Urothelium cell line (cell line): ENCODE results near the gene ZNF385B.
"Not testable (repeated sequence)": the region's sequence is repeated elsewhere in the genome, so short reads cannot be mapped to it uniquely, and the experiment has no call there.

ENCODE experiments used
- DNase-seq: peaks from one replicate; pipeline ENCODE4 v3.0.0; 2011; ENCODE audit warnings: low spot score, mixed read lengths
- FAIRE-seq: peaks from 2 replicates; lab custom pipeline; 2011; peaks lifted over from hg19 to GRCh38; lab: Jason Lieb, UNC

The ZNF385B gene

DNA sequence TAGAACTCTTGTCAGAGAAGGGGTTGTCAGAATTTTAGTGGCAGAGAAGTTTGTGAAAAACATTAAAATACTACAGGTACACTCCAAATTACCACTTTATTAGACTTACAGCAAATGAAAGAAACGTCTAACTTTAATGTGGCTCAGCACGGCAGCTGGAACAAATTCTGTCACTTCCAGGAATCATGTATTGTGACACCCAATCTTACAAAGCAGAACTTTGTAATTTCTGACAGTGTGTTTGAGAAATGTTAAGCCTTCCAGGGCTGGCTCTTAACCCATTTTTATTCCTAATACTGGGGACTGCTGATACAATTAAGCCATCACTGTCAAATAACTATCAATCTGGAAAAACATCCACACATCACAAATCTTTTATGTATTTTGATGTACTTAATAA is 216.4 kb downstream of the ZNF385B start:
- DNase-seq (no peak), FAIRE-seq (no peak)

DNA sequence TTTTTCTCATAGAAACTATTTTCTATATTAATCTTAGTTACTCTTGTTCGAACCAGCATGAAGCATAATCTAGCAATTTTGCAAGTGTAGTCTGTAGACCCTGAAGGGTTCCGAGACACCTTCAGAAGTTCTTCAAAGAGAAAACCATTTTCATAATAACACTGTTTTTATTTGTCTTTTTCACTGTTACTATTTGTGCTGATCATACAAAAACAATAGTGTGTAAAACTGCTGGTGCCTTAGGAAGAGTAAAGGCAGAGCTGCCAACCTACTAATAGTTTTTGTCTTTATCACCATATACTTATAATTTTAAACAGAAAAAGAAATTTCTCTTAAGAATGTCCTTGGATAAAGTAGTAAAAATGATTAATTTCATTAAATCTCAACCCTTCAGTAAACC is 218.9 kb downstream of the ZNF385B start:
- DNase-seq (no peak), FAIRE-seq (no peak)

DNA sequence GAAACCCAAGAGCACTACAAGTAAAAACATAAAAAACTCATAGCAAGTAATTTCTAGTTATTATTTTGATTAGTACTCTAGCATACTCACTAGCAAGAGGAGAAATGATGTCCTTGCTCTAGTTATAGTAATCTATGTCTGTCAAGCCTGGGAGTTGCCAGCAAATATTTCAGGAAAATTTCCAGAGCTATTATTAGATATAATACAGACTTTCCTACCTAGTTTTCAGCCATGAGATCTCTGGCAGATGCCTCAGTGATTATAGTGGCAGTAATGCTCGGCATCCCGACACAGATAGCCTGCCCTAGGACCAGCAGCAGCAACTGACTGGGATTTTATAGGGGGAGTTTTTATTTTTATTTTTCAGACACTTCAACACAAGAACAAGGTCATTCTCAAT is 224.4 kb downstream of the ZNF385B start:
- no peak for DNase-seq
- no peak for FAIRE-seq

DNA sequence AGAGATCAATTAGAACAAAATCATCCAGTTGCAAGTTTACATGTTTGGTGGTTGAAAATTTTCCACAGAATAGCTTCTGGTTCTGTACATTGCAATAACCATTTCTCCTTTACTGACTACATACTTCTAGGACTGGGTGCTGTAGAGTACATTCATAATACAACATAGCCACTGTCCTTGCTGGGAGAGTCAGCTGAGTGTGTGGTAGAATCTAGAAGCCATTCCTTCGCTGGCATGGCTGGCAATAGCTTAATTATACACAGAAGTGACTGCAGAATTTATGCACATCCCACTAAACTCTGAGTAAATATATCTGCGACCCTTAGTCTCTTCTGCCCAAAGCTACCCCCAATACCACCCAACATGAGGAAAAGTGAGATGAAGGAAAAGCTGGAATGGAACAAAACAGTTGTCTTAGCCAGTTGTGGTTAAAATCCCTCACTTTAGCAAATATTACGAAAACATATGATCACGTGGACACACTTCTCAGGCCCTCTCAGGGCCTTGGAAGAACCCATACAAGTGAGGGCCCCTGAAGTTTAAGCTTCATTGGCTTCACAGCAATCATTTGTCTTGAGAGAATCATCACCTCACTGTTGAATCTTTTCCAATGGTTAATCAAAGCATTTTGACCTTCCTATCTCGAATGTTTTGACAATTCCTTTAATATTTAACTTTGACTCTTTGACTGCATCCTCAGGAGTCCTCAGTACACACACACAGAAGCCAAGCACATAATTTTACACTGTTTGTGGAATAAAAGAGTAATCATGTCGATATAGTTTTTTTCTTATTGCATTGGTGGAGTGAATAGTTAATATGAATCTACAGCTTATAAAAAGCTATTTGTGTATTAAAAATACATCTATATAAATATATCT is 225.1 kb downstream of the ZNF385B start:
- FAIRE-seq: no peak
- no peak for DNase-seq

- not testable (repeated sequence) for DNase-seq, FAIRE-seq
Observed at GRCh38 chr2:179631769-179632385, 229.5 kb downstream of the ZNF385B start.

DNA sequence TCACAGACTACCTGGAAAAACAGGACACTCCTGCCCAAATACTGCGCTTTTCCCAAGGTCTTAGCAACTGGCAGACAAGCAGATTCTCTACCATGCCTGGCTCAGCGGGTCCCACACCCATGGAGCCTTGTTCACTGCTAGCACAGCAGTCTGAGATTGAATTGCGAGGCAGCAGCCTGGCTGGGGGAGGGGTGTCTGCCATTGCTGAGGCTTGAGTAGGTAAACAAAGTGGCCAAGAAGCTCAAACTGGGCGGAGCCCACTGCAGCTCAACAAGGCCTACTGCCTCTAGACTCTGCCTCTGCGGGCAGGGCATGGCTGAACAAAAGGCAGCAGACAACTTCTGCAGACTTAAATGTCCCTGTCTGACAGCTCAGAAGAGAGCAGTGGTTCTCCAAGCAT is 231.6 kb downstream of the ZNF385B start:
- not testable (repeated sequence) for FAIRE-seq, DNase-seq

GRCh38 chr2:179626261-179626660 is 235.2 kb downstream of the ZNF385B start:
- no peak for FAIRE-seq
- DNase-seq: no peak

DNA sequence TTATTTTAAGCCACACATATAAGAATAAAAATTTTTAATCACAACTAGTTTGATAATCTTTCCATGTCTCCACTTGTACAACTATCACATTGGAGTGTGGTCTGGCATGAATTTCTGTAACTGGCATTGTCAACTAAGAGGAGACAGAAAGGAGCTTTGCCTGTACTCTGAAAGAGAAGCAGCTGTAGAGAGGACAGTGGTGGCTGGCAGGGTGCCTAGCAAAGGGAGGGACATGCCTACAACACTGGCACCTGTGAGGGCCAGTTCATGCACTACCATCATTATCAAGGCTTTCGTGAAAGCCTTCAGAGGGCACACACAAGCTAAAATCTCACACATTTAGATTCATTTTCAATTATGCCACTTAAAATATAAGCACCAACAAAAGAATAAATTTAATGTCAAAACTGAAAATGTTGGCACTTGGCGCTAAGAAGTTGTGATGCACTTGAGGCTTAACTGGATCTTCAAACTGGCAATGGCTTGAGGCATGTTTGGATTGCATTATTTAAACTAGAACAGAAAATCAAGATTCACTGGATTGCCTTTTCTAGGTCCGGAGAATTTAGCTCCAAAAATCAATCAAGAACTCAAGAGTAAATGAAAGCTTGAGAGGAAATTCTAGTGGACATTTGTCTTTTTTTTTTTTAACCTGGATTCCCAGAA is 238.6 kb downstream of the ZNF385B start:
- no peak for FAIRE-seq
- no peak for DNase-seq

DNA sequence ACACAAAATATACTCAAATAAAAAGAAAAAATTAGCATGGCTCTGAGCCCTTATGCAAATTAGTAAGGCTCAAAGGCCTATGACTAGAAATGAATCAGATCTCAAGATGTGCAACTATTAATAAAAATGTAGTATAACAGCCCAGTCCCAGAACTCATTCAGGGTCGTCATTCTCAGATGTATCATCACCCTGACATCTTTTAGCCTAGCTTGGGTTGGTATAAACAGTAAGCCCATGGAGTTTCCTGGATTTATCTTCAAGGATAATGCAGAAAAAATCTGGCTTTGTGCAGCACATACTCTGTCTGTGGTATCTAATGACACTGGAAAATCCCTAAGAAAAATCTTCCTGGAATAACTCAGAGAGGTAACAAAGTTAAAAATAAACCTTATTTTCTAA is 239.3 kb downstream of the ZNF385B start:
- FAIRE-seq: no peak
- DNase-seq: no peak

GRCh38 chr2:179619947-179620467 is 241.4 kb downstream of the ZNF385B start:
- no peak for DNase-seq
- FAIRE-seq: no peak

- FAIRE-seq (no peak), DNase-seq (no peak)
Observed at GRCh38 chr2:179614121-179614520, 247.3 kb downstream of the ZNF385B start.

- FAIRE-seq (no peak), DNase-seq (no peak)
Observed at GRCh38 chr2:179613701-179614100, 247.7 kb downstream of the ZNF385B start.

DNA sequence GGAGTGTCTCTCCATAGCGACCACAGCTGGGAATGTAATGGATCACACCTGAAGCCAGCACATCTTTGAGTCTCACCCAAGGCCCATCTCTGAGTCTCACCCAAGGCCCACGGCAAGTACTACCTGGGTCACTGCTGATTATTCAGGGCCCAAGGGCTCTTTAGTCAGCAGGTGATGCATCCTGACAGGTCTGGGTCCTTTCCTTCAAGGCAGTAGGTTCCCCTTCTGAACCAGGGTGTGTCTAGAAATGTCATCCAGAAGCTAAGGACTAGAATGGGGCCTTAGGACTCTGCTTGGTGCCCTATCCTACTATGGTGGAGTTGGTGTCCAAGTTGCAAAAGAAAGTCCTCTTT is 248.1 kb downstream of the ZNF385B start:
- DNase-seq: no peak
- FAIRE-seq: no peak

GRCh38 chr2:179612591-179613298 is 248.7 kb downstream of the ZNF385B start:
- DNase-seq (no peak), FAIRE-seq (no peak)

DNA sequence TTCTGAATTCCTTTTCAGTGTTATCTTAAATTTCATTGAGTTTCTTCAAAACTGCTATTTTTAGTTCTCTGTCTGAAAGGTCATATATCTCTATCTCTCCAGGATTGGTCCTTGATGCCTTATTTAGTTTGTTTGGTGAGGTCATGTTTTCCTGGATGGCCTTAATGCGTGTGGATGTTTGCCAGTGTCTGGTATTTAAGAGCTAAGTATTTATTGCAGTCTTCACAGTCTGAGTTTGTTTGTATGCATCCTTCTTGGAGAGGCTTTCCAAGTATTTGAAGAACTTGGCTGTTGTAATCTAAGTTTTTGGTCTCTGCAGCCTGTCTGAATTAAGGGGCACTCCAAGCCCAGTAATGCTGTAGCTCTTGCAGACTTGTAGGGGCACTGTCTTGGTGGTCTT is 249.3 kb downstream of the ZNF385B start:
- DNase-seq: no peak
- FAIRE-seq: no peak

GRCh38 chr2:179606141-179606540 is 255.3 kb downstream of the ZNF385B start:
- FAIRE-seq (no peak), DNase-seq (no peak)

- FAIRE-seq (no peak), DNase-seq (no peak)
Observed at GRCh38 chr2:179605341-179605740, 256.1 kb downstream of the ZNF385B start.

- FAIRE-seq (no peak), DNase-seq (no peak)
Observed at GRCh38 chr2:179604598-179604997, 256.8 kb downstream of the ZNF385B start.

DNA sequence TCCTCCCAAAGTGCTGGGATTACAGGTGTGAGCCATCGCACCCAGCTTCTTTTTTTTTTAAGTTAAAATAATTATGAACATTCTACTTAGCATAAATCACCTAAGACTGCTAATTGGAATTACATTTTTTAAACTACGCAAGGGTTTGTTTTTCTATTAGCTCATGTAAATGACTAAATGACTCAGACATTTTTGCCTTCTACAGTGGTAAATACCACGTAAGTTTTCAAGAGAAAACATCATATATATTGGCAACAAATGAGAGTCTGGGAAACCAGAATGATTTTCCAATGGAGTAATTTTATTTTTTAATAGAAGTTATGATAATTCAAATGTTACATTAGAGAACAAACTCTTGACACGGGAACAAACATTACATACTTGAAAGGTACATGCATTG is 259.0 kb downstream of the ZNF385B start:
- no peak for DNase-seq

DNA sequence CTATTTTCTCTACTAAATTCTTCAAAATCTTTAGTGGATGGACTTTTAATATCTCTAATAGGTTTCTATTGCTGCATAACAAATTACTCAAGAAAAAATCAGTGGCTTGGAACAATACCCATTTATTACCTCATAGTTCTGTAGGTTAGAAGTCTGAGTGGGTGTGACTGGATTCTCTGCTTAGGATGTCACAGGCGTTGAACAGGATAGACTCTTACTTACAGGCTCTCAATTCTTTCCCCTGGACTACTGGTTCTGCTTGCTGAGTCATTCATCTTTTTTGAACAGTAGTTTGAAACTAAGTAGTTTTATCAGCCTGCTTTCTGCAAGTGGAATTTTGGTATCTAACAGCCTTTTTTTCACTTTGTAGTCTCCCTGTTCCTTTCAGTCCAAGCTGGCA is 265.4 kb downstream of the ZNF385B start:
- peak; percentile 16 for DNase-seq
- no peak for FAIRE-seq

More for the DNA sequence above, 259.0 kb downstream of the ZNF385B start:
- no peak for FAIRE-seq

DNA sequence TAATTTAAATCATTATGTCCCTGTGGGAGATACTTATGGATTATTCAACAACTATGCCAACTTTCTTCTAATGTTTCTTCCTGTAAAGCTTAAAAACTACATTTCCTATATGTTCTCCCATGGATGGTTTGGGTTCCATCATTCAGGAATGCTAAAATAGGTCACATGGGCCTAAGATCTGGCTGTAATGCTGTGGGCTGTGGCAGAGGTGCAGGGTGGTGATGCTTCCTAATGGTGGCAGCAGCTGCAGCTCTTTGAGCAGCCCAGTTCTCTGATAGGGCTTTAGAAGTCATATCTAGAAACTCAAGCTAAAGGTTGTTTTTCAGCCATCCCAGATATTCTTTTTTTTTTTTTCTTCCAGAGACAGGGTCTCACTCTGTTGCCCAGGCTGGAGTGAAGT is 266.1 kb downstream of the ZNF385B start:
- FAIRE-seq: no peak

More for the DNA sequence above, 266.1 kb downstream of the ZNF385B start:
- DNase-seq: no peak
